Kasumi-1 (cell line): ENCODE data around the gene MITD1.
A peak's percentile ranks its signal among the peaks of the same experiment; 100 is the strongest.
"Not testable (repeated sequence)": the region's sequence is repeated elsewhere in the genome, so short reads cannot be mapped to it uniquely, and the experiment has no call there.

Experiments
- DNase-seq, 2 experiments: peaks; one replicate each; lab custom pipeline; 2025; lab: John Stamatoyannopoulos, UW

MITD1 gene

GRCh38 chr2:99180755-99181623 lies at the start of gene MITD1, which contains the start of gene MRPL30:
MITD1 (minus strand) TSS chr2:99181058; CDS start chr2:99180981, 77 bp downstream.
MRPL30 (plus strand) TSS chr2:99181184; CDS start chr2:99186204, 5,020 bp downstream.
- DNase-seq = peak; percentile 94 to 96

- DNase-seq = peak; percentile 63 to 73
Measured at GRCh38 chr2:99217929-99218501, 37.2 kb upstream of the MITD1 start.

GRCh38 chr2:99216096-99216495 lies 35.2 kb upstream of the MITD1 start:
- DNase-seq = no peak

GRCh38 chr2:99205491-99205890 lies 24.6 kb upstream of the MITD1 start:
- DNase-seq = no peak

GRCh38 chr2:99201959-99202678 lies 21.3 kb upstream of the MITD1 start:
- peak in 1 of 2 experiments; percentile 3 for DNase-seq

GRCh38 chr2:99200076-99200800 lies 19.4 kb upstream of the MITD1 start:
- DNase-seq = no peak

GRCh38 chr2:99198103-99198841 lies 17.4 kb upstream of the MITD1 start:
- DNase-seq = no peak

- not testable (repeated sequence) for DNase-seq
Measured at GRCh38 chr2:99192364-99192763, 11.5 kb upstream of the MITD1 start.

GRCh38 chr2:99190548-99190947 lies 9.7 kb upstream of the MITD1 start:
- DNase-seq = peak in 1 of 2 experiments; percentile 9

- no peak for DNase-seq
Measured at GRCh38 chr2:99188357-99188756, 7.5 kb upstream of the MITD1 start.

- DNase-seq = no peak
Measured at GRCh38 chr2:99187011-99187410, 6.2 kb upstream of the MITD1 start.

GRCh38 chr2:99184811-99185210 lies 4.0 kb upstream of the MITD1 start:
- DNase-seq = no peak

- no peak for DNase-seq
Measured at GRCh38 chr2:99183025-99183424, 2.2 kb upstream of the MITD1 start.

- DNase-seq = peak; percentile 24 to 39
Measured at GRCh38 chr2:99181624-99182000, 754 bp upstream of the MITD1 start.

GRCh38 chr2:99171377-99172140 lies 9.3 kb downstream of the MITD1 start:
- no peak for DNase-seq

GRCh38 chr2:99169534-99169933 lies 11.3 kb downstream of the MITD1 start:
- no peak for DNase-seq

- DNase-seq = no peak
Measured at GRCh38 chr2:99166218-99166617, 14.6 kb downstream of the MITD1 start.

GRCh38 chr2:99159594-99159993 lies 21.3 kb downstream of the MITD1 start:
- DNase-seq = no peak

- peak; percentile 32 to 46 for DNase-seq
Measured at GRCh38 chr2:99158599-99158998, 22.3 kb downstream of the MITD1 start.

- DNase-seq = no peak
Measured at GRCh38 chr2:99156891-99157290, 24.0 kb downstream of the MITD1 start.
